GM23338 (cell line): ENCODE measurements around the gene HOXA1. TPM values are rescaled to one million over a fixed set of nuclear protein-coding genes. Genes with fewer than 3 reads are reported as not detected.

Experiments used
- ATAC-seq: fragments of 200-7000 bp; cut with Tn5 transposase; 3 replicates; pipeline ENCODE4 v1.9.1; 2020
- DNase-seq: peaks from one replicate; pipeline ENCODE4 v3.0.0-alpha.2; 2015; ENCODE audit warnings: low spot score
- H2AFZ ChIP-seq: fragments of 200-600 bp; sonication (generic); 2 replicates; pipeline ENCODE4 v1.8.0; 2016; ENCODE audit warnings: antibody characterized with exemption, mild to moderate bottlenecking, moderate library complexity
- H3F3A ChIP-seq: fragments of 200-600 bp; sonication (generic); replicated peaks from 2 replicates; pipeline ENCODE4 v1.8.0; 2017; ENCODE audit warnings: antibody characterized with exemption, mixed run types, low read depth
- H3K27ac ChIP-seq: fragments of 200-600 bp; sonication (generic); 2 replicates; pipeline ENCODE4 v1.6.1; 2016; ENCODE audit warnings: low read depth
- H3K27me3 ChIP-seq: fragments of 200-600 bp; sonication (generic); 2 replicates; pipeline ENCODE4 v1.8.0; 2016; ENCODE audit warnings: mild to moderate bottlenecking, mixed run types, moderate library complexity; ENCODE audit not compliant: insufficient read depth
- H3K36me3 ChIP-seq: fragments of 200-600 bp; sonication (generic); 2 replicates; pipeline ENCODE4 v1.8.0; 2016; ENCODE audit warnings: mild to moderate bottlenecking; ENCODE audit not compliant: insufficient read depth
- H3K4me1 ChIP-seq: fragments of 200-600 bp; sonication (generic); 2 replicates; pipeline ENCODE4 v1.8.0; 2016; ENCODE audit warnings: mild to moderate bottlenecking, moderate library complexity; ENCODE audit not compliant: insufficient read depth
- H3K4me2 ChIP-seq: fragments of 200-600 bp; sonication (generic); 2 replicates; pipeline ENCODE4 v1.7.1; 2017; ENCODE audit warnings: mixed run types
- H3K4me3 ChIP-seq: fragments of 200-600 bp; sonication (generic); 2 replicates; pipeline ENCODE4 v1.6.1; 2016; ENCODE audit warnings: mixed run types
- H3K79me2 ChIP-seq: fragments of 200-600 bp; sonication (generic); replicated peaks from 2 replicates; pipeline ENCODE4 v1.8.0; 2017; ENCODE audit warnings: mild to moderate bottlenecking; ENCODE audit not compliant: insufficient read depth
- H3K9me2 ChIP-seq: fragments of 200-600 bp; sonication (generic); 2 replicates; pipeline ENCODE4 v1.8.0; 2017; ENCODE audit not compliant: insufficient read depth
- H4K20me1 ChIP-seq: fragments of 200-600 bp; sonication (generic); replicated peaks from 2 replicates; pipeline ENCODE4 v1.8.0; 2017; ENCODE audit warnings: mild to moderate bottlenecking; ENCODE audit not compliant: insufficient read depth
- H3K27ac Mint-ChIP-seq: 2 replicates; pipeline ENCODE4 v1.8.0; 2020; ENCODE audit warnings: inconsistent platforms, mild to moderate bottlenecking, moderate library complexity, mixed read lengths
- H3K27me3 Mint-ChIP-seq: 3 replicates; pipeline ENCODE4 v1.8.0; 2022; ENCODE audit warnings: low read depth, mild to moderate bottlenecking, moderate library complexity, mixed read lengths, inconsistent platforms; ENCODE audit not compliant: insufficient read depth, poor library complexity
- H3K36me3 Mint-ChIP-seq: 3 replicates; pipeline ENCODE4 v1.8.0; 2021; ENCODE audit warnings: low read depth, mild to moderate bottlenecking, inconsistent platforms, moderate library complexity, mixed read lengths
- H3K4me1 Mint-ChIP-seq: 3 replicates; pipeline ENCODE4 v1.8.0; 2020; ENCODE audit warnings: mild to moderate bottlenecking, inconsistent platforms, mixed read lengths
- H3K4me3 Mint-ChIP-seq: 3 replicates; pipeline ENCODE4 v1.8.0; 2021; ENCODE audit warnings: moderate library complexity, mild to moderate bottlenecking, inconsistent platforms, mixed read lengths
- H3K9me3 Mint-ChIP-seq: 3 replicates; pipeline ENCODE4 v1.8.0; 2020; ENCODE audit warnings: moderate library complexity, mild to moderate bottlenecking, inconsistent platforms, mixed read lengths
- EZH2 ChIP-seq: fragments of 200-600 bp; sonication (generic); IDR thresholded peaks from one replicate; pipeline ENCODE4 v1.8.0; 2017; ENCODE audit warnings: antibody characterized with exemption, mild to moderate bottlenecking, low read depth; ENCODE audit not compliant: unreplicated experiment
- EZH2phosphoT487 ChIP-seq: fragments of 200-600 bp; sonication (generic); IDR thresholded peaks from one replicate; pipeline ENCODE4 v1.8.1; 2018; ENCODE audit warnings: antibody characterized with exemption; ENCODE audit not compliant: unreplicated experiment
- JUNB ChIP-seq: IDR thresholded peaks from one replicate; pipeline ENCODE4 v1.6.1; 2016; ENCODE audit warnings: antibody characterized with exemption; ENCODE audit not compliant: unreplicated experiment
- NANOG ChIP-seq: IDR thresholded peaks from 2 replicates; pipeline ENCODE4 v1.6.1; 2016; ENCODE audit warnings: antibody characterized with exemption, borderline replicate concordance
- POLR2AphosphoS5 ChIP-seq: IDR thresholded peaks from 2 replicates; pipeline ENCODE4 v1.6.1; 2016; ENCODE audit warnings: antibody characterized with exemption, low read depth
- STAT1 ChIP-seq: IDR thresholded peaks from one replicate; pipeline ENCODE4 v1.6.1; 2016; ENCODE audit warnings: antibody characterized with exemption; ENCODE audit not compliant: unreplicated experiment
- ZNF114 ChIP-seq: fragments of 250-450 bp; sonication (Bioruptor Pico); IDR thresholded peaks from 2 replicates; pipeline ENCODE4 v1.5.0; 2020; ENCODE audit warnings: mild to moderate bottlenecking, moderate library complexity
- ZNF331 ChIP-seq: fragments of 250-450 bp; sonication (Bioruptor Pico); IDR thresholded peaks from 2 replicates; pipeline ENCODE4 v1.5.0; 2020; ENCODE audit warnings: low read depth, mild to moderate bottlenecking, moderate library complexity
- polyA plus RNA-seq: library from polyadenylated mRNA; unstranded; fragments of >200 nt; fragmentation: Nextera tagmentation; extraction: Ambion mirVana; gene quantifications from 2 replicates; pipeline ENCODE4 v1.2.1, GENCODE V29; 2016
- total RNA-seq: library from RNA; depleted of rRNA; stranded (reverse); fragments of >200 nt; shearing (Covaris generic); gene quantifications from 2 replicates; pipeline ENCODE4 v1.2.3, GENCODE V29; 2014
- TF ChIP-seq, protein P1 (sequence below): fragments of 250-450 bp; sonication (Bioruptor Pico); IDR thresholded peaks from 2 replicates; pipeline ENCODE4 v1.5.0; 2020; ENCODE audit warnings: mild to moderate bottlenecking, moderate library complexity

HOXA1 gene
- total and polyA plus RNA-seq, 2 experiments from 2014 or later = not detected

DNA sequence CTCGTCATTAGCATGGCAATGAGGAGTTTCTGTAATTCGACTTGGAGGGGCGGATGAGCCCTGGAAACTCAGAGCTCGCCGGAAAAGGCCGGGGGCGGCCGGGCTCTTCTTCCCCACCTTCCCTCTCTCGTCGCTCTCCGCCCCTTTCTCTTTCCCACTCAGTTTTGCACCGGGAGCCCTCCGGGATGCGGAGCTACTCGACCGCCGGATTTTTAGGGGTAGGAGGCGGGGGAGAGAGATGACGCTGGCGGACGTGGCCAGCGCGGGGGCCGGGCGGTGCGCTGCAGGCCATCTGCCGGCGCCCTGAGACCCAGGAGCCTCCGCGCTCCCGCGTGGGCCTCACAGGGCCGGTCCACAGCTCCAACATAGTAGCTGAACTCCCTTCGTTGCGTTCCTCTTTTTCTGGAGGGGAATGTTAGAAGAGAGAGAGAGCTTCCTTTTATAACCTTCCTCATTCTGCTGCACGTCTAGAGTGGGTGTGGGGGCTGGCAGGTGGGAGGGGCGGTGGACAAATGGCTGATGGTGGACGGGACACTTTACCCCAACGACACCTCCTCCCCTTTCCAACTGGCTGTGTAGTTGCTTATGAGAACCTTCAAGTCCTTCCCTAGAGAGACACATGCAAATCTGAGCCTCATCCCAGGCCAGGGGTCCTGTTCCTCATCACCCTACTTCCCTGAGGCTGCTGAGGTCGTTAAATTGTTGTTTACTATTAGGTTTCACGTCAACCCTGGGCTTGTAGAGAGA, 1.1 kb upstream of the HOXA1 start (continued):
- TF ChIP-seq, protein P1, sequence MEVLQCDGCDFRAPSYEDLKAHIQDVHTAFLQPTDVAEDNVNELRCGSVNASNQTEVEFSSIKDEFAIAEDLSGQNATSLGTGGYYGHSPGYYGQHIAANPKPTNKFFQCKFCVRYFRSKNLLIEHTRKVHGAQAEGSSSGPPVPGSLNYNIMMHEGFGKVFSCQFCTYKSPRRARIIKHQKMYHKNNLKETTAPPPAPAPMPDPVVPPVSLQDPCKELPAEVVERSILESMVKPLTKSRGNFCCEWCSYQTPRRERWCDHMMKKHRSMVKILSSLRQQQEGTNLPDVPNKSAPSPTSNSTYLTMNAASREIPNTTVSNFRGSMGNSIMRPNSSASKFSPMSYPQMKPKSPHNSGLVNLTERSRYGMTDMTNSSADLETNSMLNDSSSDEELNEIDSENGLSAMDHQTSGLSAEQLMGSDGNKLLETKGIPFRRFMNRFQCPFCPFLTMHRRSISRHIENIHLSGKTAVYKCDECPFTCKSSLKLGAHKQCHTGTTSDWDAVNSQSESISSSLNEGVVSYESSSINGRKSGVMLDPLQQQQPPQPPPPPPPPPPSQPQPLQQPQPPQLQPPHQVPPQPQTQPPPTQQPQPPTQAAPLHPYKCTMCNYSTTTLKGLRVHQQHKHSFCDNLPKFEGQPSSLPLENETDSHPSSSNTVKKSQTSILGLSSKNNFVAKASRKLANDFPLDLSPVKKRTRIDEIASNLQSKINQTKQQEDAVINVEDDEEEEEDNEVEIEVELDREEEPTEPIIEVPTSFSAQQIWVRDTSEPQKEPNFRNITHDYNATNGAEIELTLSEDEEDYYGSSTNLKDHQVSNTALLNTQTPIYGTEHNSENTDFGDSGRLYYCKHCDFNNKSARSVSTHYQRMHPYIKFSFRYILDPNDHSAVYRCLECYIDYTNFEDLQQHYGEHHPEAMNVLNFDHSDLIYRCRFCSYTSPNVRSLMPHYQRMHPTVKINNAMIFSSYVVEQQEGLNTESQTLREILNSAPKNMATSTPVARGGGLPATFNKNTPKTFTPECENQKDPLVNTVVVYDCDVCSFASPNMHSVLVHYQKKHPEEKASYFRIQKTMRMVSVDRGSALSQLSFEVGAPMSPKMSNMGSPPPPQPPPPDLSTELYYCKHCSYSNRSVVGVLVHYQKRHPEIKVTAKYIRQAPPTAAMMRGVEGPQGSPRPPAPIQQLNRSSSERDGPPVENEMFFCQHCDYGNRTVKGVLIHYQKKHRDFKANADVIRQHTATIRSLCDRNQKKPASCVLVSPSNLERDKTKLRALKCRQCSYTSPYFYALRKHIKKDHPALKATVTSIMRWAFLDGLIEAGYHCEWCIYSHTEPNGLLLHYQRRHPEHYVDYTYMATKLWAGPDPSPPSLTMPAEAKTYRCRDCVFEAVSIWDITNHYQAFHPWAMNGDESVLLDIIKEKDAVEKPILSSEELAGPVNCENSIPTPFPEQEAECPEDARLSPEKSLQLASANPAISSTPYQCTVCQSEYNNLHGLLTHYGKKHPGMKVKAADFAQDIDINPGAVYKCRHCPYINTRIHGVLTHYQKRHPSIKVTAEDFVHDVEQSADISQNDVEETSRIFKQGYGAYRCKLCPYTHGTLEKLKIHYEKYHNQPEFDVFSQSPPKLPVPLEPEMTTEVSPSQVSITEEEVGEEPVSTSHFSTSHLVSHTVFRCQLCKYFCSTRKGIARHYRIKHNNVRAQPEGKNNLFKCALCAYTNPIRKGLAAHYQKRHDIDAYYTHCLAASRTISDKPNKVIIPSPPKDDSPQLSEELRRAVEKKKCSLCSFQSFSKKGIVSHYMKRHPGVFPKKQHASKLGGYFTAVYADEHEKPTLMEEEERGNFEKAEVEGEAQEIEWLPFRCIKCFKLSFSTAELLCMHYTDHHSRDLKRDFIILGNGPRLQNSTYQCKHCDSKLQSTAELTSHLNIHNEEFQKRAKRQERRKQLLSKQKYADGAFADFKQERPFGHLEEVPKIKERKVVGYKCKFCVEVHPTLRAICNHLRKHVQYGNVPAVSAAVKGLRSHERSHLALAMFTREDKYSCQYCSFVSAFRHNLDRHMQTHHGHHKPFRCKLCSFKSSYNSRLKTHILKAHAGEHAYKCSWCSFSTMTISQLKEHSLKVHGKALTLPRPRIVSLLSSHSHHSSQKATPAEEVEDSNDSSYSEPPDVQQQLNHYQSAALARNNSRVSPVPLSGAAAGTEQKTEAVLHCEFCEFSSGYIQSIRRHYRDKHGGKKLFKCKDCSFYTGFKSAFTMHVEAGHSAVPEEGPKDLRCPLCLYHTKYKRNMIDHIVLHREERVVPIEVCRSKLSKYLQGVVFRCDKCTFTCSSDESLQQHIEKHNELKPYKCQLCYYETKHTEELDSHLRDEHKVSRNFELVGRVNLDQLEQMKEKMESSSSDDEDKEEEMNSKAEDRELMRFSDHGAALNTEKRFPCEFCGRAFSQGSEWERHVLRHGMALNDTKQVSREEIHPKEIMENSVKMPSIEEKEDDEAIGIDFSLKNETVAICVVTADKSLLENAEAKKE = no peak
- TF ChIP-seq NANOG = no peak
- TF ChIP-seq EZH2phosphoT487 = no peak

DNA sequence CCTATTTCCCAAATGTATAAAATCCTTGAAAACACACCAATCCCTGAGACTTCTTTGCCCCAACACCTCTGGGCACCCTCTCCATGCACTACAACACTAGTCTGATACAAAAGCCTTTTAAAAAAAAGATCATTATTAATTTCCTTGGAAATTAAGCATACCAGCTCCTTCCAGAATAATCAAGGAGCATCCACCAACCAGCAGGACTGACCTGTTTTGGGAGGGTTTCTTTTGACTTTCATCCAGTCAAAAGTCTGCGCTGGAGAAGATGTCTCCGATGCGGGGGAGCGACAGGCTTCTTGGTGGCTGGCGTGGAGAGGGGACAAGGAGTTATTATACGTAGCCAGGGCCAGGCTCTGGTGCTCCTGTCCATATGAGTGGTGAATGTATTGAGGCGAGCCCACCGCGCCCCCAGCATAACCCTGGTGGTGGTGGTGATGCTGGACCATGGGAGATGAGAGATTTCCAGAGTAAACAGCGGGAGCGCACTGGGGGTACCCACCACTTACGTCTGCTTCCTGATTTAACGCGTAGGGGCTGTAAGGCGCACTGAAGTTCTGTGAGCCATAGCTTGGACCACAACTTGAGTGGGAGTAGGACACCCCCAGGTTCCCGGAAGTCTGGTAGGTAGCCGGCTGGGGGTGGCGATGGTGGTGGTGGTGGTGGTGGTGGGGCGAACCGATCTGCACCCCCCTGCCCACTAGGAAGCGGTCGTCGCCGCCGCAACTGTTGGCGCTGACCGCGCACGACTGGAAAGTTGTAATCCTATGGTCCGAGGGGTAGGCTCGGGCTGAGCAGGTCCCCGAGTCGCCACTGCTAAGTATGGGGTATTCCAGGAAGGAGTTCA, 527 bp downstream of the HOXA1 start:
- Histone ChIP-seq H3K27me3 (peaks cover 100% of the 10 kb centered on the region), H4K20me1 (peaks cover 54% of the 10 kb centered on the region), H3K27ac (no peak overlapping the region), H3K4me3 (peak overlapping the region; percentile 60), H3K4me2 (peak overlapping the region; percentile 84; the same call in 1 of the 2 replicates), H3K79me2 (no peaks in the 10 kb centered on the region), H3K4me1 (peaks cover 67% of the 10 kb centered on the region), H3K9me2 (no peaks in the 10 kb centered on the region), H3K36me3 (no peaks in the 10 kb centered on the region), H2AFZ (no peak overlapping the region), H3F3A (peaks cover 46% of the 10 kb centered on the region)
- no peak overlapping the region for H3K27ac Mint-ChIP-seq
- peaks cover 62% of the 10 kb centered on the region for H3K4me1 Mint-ChIP-seq
- ATAC-seq (peak; percentile 13), DNase-seq (peak; percentile 36)
- H3K9me3 Mint-ChIP-seq = peaks cover 8% of the 10 kb centered on the region; the same call in 2 of the 3 replicates
- peak overlapping the region; percentile 69 for H3K4me3 Mint-ChIP-seq
- peaks cover 100% of the 10 kb centered on the region for H3K27me3 Mint-ChIP-seq
- no peaks in the 10 kb centered on the region for H3K36me3 Mint-ChIP-seq
- no peak for TF ChIP-seq STAT1
- TF ChIP-seq POLR2AphosphoS5 = no peak
- no peak for TF ChIP-seq NANOG
- no peak for TF ChIP-seq ZNF331
- TF ChIP-seq EZH2phosphoT487 = peak; percentile 50
- peak; percentile 92 for TF ChIP-seq EZH2
- no peak for TF ChIP-seq ZNF114
- no peak for TF ChIP-seq JUNB
